Rectal smooth muscle tissue (tissue), 1 donor: ENCODE data around the gene LY6G6C.

Source experiments
- H3K27ac ChIP-seq: one replicate; pipeline ENCODE4 v1.7.0; 2013; ENCODE audit warnings: low read depth, low read length, inconsistent platforms
- H3K27me3 ChIP-seq: one replicate; pipeline ENCODE4 v1.7.0; 2013; ENCODE audit warnings: low read length; ENCODE audit not compliant: control insufficient read depth, insufficient read depth
- H3K36me3 ChIP-seq: one replicate; pipeline ENCODE4 v1.7.0; 2013; ENCODE audit warnings: low read length; ENCODE audit not compliant: control insufficient read depth, insufficient read depth
- H3K4me1 ChIP-seq: one replicate; pipeline ENCODE4 v1.7.0; 2013; ENCODE audit warnings: low read length; ENCODE audit not compliant: control insufficient read depth, insufficient read depth
- H3K4me3 ChIP-seq: one replicate; pipeline ENCODE4 v1.7.0; 2013; ENCODE audit warnings: low read length
- H3K9ac ChIP-seq: one replicate; pipeline ENCODE4 v1.7.0; 2013; ENCODE audit warnings: low read length

Gene LY6G6C

DNA sequence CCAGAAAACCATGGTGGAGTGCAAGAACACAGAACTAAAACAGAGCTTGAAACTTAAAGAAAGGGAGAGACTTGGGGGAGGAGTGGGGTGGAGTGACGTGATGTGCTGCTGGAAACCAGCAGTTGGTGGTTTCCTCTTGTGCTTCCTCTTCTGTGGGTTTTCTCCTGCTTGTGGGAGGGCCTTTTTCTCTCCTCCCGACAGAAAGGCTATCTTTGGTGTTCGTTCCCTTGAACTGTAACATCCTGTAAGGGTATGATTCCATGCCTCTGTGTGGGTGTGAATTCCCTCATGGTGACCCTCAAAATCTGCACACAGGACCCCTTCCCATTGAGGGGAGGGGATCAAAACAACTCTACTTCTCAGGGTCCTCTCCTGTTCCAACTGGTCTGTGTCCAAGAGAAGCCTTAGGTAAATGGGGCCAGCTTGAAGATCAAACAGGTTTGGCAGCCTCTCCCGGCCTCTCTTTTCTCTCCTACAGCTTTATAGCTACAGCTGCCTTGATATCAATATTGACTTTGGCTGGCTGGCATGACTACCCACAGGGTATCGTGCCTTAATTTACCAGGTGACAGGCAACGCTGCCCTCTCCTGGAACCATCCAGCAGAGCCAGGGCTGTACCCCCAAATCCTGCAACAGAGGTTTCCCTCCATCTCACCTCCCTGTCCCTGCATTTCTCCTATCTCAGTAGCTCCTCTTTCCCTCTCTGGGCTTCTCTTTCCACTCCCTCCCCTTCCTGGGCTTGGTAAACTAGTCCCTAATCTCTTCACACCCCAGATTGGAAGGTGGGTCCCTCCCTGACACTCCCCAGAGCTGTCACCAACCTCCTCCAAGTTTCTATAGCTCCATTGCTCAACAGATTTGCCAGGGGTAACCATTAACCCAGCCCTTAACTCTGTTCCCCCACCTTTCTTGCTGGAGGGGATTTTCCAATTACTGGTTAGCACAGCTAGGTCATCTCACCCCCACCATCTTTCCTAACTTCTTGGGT, 16.7 kb upstream of the LY6G6C start:
- Histone ChIP-seq H3K4me1 (peaks cover 15% of the 10 kb centered on the region), H3K27me3 (no peaks in the 10 kb centered on the region), H3K4me3 (peak overlapping the region; percentile 45), H3K36me3 (peaks cover 10% of the 10 kb centered on the region), H3K9ac (peak overlapping the region; percentile 42), H3K27ac (peak overlapping the region; percentile 42)

DNA sequence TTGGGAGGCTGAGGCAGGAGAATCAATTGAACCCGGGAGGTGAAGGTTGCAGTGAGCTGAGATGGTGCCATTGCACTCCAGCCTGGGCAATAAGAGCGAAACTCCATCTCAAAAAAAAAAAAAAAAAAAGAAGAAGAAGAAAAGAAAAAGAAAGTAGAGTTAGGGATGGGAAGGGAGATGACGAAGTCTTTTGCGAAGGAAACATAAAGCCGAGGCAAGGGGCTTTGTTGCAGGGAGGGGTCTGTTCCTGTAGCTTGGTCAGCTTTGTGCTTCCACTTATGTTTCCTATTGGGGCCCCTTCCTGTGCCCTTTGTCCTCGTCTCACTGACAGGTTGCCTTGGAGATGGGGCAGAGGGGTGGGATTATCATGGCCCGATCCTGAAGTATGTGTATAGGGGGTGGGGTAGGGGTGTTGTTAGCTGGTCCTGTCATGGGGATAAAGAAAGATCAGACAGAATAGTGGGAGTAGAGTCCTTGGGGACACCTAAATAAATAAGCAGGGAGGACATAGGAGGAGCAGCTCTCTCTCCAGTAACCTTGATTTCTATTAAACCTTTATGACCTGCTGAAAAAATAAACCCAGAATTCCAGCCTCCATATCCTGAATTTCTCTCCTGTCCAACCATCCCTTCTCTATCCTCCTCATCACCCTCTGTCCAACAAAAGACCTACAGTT, 15.9 kb upstream of the LY6G6C start:
- peaks cover 15% of the 10 kb centered on the region for H3K4me1 ChIP-seq
- H3K27me3 ChIP-seq: no peaks in the 10 kb centered on the region
- H3K4me3 ChIP-seq: peak overlapping the region; percentile 39
- peak overlapping the region; percentile 43 for H3K27ac ChIP-seq
- no peak overlapping the region for H3K9ac ChIP-seq
- H3K36me3 ChIP-seq: peaks cover 14% of the 10 kb centered on the region

DNA sequence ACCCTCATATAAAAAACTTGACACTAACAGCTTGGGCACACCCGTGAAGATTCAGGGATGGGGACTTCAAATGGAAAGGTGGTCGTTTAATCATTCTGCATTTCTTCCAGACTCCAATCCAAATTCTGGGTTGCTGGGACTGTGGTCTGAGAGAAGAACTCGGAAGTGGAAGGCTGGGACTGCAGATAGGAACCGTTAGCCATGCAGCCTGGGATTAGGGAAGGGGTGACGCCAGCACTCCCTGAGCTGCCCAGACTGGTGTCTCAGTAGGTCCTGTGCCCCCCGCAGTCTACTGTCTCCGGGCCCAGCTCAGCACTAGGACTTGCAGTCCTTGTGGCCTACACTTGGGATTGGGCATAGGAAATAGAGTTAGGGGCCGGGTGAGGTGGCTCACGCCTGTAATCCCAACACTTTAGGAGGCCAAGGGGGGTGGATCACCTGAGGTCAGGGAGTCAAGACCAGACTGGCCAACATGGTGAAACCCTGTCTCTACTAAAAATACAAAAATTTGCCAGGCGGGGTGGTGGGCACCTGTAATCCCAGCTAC, 15.3 kb upstream of the LY6G6C start:
- peak overlapping the region; percentile 92 for H3K27ac ChIP-seq
- H3K36me3 ChIP-seq: peaks cover 20% of the 10 kb centered on the region
- H3K27me3 ChIP-seq: no peaks in the 10 kb centered on the region
- no peak overlapping the region for H3K9ac ChIP-seq
- peak overlapping the region; percentile 98 for H3K4me3 ChIP-seq
- H3K4me1 ChIP-seq: peaks cover 15% of the 10 kb centered on the region

DNA sequence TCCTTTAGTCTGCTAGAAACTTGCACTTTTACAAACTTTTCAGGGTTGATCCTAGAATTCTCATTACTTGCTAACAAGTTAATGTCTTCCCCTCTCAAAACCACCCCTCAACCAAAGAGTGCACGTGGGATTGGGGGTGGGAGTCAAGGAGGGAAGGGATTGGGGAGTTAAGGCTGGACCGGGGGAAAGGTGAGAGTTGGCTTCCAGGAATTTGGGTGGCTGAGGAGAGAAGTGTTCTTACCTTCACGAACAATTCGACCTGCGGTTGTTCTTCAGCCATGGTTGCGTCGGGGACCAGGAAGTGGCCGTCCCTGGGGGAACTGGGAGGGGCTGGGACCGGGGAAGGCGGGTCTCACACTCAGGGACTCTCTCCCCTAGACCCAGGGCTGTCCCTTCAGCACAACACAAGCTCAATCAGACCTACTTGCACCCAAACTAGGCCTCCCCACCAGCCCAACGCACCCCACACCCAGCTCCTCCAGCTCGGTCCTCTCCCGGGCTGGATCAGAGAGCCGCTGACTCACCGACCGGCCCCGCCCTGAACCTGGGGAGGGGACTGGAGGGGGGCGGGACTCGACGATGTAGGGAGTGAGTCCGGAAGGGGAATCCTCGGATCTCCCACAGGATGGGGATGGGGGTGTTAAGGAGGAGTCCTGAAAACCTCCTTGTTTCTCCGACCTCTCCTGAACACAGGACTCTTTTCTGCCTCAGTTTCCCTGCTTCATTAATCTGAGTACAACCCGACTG, 14.6 kb upstream of the LY6G6C start, which contains the start of gene CLIC1:
Gene CLIC1 (minus strand): TSS at position 510 of the 747 bp plus-strand sequence. CDS start 230 bp downstream, at position 280.
- no peaks in the 10 kb centered on the region for H3K27me3 ChIP-seq
- H3K4me1 ChIP-seq: peaks cover 15% of the 10 kb centered on the region
- peak within 1 kb of the TSS; percentile 98 for H3K4me3 ChIP-seq
- peaks cover 24% of the 10 kb centered on the region for H3K36me3 ChIP-seq
- H3K9ac ChIP-seq: peak within 1 kb of the TSS; percentile 97
- peak within 1 kb of the TSS; percentile 92 for H3K27ac ChIP-seq

DNA sequence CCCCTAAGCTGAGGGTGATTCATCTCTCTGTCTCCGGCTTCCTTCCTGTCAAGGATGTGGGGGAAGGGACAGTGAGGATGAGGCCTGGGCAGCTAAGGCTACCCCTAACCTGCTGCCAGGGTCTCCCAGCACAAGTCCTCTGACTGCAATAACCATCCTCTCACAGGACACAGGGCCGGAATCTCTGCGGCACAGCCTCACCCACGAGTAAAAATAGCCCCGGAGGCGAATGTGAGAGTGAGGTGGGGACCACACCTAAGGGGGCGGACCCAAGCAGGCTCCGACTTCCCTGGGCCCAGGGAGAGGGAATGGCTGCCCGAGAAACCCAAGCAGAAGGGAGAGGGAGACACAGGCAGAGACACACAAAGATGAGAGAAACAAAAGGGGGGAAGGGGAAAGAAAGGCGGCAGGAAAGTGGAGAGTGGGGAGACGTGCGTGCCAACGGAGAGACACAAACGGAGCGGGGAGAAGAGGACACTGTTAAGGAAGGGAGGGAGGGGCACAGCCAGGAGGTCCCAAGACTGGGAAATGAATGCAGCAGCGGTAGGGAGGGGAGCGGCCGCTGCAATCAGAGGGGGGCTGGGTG, 13.4 kb upstream of the LY6G6C start:
- Histone ChIP-seq H3K36me3 (peaks cover 24% of the 10 kb centered on the region), H3K27ac (peak overlapping the region; percentile 92), H3K27me3 (no peaks in the 10 kb centered on the region), H3K4me1 (peaks cover 15% of the 10 kb centered on the region), H3K4me3 (peak overlapping the region; percentile 98), H3K9ac (peak overlapping the region; percentile 97)

DNA sequence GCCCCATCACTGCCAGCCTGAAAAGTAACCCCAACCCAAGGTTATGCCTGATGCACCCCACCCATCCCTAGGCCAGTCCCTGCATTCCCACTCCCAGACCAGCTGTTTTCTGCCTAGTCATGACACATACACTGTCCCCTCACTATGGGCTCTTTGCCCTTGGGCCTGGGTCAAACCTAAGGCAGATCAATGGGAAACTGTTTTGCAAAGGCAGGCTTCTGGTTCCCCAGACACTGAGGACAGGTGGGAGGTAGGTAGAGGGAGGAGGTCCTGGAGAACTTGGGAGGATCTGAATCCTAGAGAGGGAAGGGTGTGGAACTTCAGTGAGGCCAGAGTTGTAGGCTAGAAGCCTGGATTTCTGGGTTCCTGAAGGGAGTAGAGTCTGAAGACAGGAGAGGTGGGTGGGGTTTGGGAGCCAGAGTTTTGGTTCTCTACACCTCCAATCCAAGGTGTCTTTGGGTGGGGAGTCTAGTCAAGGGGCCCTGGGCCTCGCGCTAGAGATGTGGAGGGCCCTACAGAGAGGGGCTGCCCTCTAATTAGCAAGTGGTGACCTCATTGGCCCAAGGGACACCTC, 12.8 kb upstream of the LY6G6C start:
- H3K4me3 ChIP-seq: peak overlapping the region; percentile 98
- peaks cover 24% of the 10 kb centered on the region for H3K36me3 ChIP-seq
- H3K27me3 ChIP-seq: no peaks in the 10 kb centered on the region
- H3K9ac ChIP-seq: peak overlapping the region; percentile 97
- H3K4me1 ChIP-seq: peaks cover 14% of the 10 kb centered on the region
- peak overlapping the region; percentile 92 for H3K27ac ChIP-seq

DNA sequence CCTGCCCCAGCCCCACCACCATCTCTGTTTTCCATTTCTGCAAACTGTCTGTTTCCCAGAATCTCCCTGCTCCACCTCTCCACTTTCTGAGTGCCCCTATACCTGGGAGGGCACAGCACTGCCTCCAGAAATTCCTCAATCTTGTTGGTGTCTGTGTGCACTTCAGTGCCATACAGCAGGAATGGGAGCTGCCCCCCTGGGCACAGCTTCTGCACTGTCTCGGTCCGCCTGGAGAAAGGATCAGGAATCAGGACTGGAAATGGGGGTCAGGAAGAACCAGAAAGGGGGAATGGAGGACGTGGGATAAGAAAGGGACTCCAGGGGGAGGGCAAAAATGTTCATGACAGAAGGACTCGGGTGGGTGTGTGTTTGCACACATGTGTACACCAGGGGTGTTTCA, 12.2 kb upstream of the LY6G6C start:
- Histone ChIP-seq H3K4me1 (peaks cover 11% of the 10 kb centered on the region), H3K36me3 (peaks cover 24% of the 10 kb centered on the region), H3K4me3 (peak overlapping the region; percentile 98), H3K27me3 (no peaks in the 10 kb centered on the region), H3K9ac (no peak overlapping the region), H3K27ac (no peak overlapping the region)

DNA sequence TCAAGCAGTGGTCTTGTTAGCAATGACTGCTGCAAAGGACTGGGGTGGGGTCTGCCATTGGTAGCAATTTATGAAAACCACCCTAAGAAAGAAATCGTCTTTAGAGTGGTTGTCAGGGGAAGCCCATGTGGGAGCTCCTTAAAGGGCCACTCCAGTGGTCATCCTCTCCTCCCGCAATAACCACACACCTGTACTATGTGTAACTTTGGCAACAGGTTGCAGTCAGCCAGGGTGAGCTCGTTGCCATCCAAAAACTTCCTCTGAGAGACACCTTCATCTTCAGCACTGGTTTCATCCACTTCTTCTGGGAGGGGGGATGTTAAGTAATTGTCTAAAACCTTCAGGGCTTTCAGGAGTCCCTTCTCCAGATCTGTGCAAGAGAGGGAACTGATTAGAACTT, 10.5 kb upstream of the LY6G6C start:
- no peak overlapping the region for H3K4me3 ChIP-seq
- H3K36me3 ChIP-seq: peaks cover 26% of the 10 kb centered on the region
- H3K27ac ChIP-seq: no peak overlapping the region
- H3K27me3 ChIP-seq: no peaks in the 10 kb centered on the region
- no peak overlapping the region for H3K9ac ChIP-seq
- peaks cover 17% of the 10 kb centered on the region for H3K4me1 ChIP-seq

DNA sequence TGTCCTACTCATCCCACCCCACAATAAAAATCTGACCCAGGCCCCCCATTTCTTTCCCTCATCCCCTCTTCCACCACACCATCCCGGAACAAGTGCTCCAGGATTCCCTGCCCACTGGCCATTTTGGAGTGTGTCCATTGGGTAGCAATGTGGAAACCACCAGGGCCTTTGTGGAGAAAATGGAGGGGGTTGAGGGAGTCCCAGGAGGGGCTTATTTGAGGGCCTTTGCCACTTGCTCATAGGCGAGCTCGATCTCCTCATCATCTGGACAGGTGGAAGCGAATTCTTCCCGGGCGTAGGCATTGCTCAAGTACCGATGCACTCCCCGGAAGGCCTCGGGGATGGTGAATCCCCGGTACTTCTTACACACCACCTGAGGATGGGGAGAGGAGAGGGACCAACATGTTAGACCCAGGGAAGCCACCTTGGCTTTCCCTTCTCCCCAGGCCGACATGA, 9.1 kb upstream of the LY6G6C start:
- H3K36me3 ChIP-seq: peaks cover 39% of the 10 kb centered on the region
- H3K27me3 ChIP-seq: no peaks in the 10 kb centered on the region
- peak overlapping the region; percentile 82 for H3K4me3 ChIP-seq
- no peak overlapping the region for H3K9ac ChIP-seq
- peak overlapping the region; percentile 97 for H3K27ac ChIP-seq
- H3K4me1 ChIP-seq: peaks cover 13% of the 10 kb centered on the region

DNA sequence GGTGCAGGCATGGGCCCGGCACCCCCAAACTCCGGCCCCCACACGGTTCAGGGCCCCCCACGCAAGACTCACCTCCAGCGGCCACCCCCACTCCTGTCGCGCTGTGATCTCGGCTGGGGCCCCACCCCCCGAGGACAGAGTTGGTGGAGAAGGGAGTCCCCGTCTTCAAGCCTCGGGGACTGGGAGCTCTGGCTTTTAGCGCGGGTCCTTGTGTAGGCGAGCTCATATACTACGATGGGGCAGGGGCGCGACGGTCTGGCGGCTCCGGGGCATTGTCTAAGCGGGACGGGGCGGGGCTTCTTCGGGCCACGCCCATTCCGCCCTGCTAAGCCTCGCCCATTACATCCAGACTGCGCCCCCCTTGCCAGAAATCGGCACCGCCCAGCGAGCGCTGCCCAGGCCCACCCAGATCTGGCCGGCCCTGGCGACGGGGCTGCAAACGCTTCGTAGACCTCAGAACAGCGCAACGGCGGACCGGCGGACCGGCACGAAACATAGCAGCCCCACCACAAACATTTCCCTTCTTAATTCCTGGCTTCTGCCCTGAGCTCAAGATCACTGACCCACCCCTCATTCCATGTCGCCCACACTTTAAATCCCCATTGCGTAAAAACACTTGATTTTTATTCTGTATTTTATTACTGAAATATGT, 8.6 kb upstream of the LY6G6C start:
- H3K4me1 ChIP-seq: peaks cover 13% of the 10 kb centered on the region
- H3K36me3 ChIP-seq: peaks cover 41% of the 10 kb centered on the region
- H3K27ac ChIP-seq: peak overlapping the region; percentile 97
- peak overlapping the region; percentile 82 for H3K4me3 ChIP-seq
- no peaks in the 10 kb centered on the region for H3K27me3 ChIP-seq
- peak overlapping the region; percentile 25 for H3K9ac ChIP-seq

DNA sequence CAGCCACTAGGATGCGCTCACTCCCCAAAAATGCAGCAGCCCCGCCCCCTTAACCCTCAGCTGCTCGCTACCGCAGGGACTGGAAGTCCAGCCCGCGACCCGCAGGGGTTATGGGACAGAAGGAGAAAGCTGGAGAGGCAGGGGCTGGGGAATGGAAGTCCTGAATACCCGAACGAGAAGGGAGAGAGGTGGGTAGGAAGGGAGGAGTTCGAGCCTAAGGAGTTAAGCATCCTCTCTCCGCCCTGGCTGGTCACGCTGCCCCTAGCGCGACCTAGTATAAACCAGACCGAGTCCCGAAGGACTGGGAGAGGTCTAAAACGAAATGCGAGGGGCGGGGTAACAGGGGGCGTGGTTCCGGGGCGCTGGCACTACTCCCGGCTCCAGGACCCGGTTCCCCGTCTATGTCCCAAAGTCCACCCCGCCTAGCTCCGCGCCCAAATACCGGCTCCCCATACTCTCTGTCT, 8.0 kb upstream of the LY6G6C start:
- Histone ChIP-seq H3K9ac (peak overlapping the region; percentile 76), H3K36me3 (peaks cover 41% of the 10 kb centered on the region), H3K4me3 (peak overlapping the region; percentile 82), H3K27me3 (no peaks in the 10 kb centered on the region), H3K4me1 (peaks cover 11% of the 10 kb centered on the region), H3K27ac (peak overlapping the region; percentile 97)
